ENCODE results near the gene HES3.

Gene HES3

GRCh38 chr1:6263716-6264115, 19.7 kb downstream of the HES3 start:
- no peak for DNase-seq (ENCODE audit: low read depth)

DNA sequence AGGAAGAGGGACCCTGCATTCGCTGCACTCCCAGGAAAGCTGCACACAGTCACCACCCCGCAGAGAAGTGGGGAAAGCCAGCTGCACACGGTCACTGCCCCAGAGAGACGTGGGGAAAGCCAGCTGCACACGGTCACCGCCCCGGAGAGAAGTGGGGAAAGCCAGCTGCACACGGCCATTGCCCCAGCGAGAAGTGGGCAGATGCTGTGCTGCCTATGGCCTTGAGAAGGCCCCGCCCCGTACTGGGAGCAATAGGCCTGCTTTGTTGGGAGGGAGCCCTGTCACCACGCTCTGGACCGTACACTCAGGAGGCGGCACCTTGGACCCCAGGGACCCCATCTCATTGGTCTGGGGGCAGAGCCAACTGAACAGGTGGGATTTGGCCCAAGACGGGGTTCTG, 21.2 kb downstream of the HES3 start:
- DNase-seq (ENCODE audit: low read depth) = no peak

DNA sequence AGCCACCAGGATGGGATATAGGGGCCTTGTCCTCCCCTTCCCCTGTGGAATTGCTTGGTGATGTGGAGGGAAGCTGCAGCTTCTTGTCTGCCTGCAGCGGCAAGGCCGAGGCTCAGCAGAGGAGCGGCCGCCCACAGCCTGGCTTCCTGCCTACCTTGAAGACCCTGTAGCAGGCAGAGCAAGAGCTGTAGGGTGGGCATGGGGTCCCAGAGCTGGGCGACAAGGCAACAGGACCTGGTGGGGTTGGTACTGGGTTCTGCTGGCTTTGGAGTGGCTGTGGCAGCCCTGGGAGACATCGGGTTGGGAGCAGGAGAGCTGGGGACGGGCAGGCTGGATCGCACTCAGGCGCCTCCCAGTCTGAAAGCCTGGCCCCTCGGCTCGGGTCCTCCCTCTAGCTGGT, 22.7 kb downstream of the HES3 start:
- no peak for DNase-seq (ENCODE audit: low read depth)

DNA sequence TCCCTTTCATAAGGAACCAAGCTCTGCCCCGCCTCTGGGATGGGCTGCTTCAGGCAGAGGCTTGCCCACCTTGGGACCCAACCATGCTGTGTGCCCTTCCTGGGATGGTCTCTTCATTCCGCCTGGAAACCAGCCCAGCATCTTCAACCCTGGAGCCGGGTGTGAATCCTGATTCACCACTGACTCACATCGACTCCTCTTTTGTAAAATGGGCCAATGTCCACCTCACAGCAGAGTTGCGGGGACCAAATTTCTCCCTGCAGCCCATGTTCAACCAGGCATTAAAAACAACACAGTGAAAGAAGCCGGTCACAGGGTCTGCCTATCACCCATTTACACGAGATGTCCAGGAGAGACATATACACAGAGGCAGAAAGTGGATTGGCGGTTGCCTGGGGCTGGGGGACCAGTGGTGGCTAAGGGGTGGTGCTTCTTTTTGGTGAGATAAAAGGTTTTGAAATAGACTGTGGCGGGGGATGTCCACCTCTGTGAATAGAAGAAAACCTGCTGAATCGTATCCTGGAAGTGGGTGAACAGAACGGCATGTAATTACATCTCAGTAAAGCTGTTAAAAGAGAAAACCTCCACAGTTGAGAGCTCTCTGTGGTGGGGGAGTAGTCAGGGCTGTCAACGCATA, 23.8 kb downstream of the HES3 start:
- no peak for DNase-seq (ENCODE audit: low read depth)

DNA sequence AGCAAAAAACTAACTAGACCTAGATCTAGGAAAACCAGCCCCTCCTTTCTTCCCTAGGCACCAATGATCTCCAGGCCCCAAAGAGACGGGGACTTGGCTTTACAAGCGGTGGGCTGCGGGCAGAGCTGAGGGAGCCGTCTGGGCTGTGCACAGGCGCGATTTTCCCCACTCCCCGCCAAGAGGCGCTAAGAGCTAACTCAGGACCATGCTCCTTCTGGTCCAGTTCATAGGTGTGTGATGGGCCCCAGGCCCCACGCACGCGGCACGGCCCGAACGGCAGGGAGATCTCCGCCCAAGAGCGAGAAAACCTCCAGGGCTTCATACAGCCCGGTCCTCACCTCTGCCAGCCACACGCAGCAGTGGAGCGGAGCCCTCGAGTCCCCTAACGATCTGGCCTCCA, 24.4 kb downstream of the HES3 start:
- no peak for DNase-seq (ENCODE audit: low read depth)

DNA sequence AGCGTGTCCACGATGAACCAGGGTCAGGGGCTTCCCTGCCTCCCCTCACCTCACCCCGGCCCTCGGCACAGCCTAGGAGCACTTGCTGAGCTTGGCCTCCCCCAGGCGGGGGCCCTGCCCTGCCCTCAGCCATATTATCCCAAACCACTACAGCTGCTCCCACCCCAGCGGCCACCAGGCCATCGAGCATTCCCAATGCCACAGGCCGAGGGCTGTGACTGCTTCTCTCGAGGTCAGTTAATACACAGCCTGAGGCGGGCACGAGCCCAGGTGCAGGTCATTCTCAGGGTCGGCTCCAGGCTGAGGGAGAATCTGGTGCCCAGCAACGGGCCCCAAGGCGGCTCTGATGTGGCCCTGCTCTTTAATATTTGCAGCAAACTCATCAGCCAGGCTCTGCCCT, 25.3 kb downstream of the HES3 start:
- no peak for DNase-seq (ENCODE audit: low read depth)

- DNase-seq (ENCODE audit: low read depth) = no peak
These were observed 25.9 kb downstream of the HES3 start for GRCh38 chr1:6269720-6270400.

DNA sequence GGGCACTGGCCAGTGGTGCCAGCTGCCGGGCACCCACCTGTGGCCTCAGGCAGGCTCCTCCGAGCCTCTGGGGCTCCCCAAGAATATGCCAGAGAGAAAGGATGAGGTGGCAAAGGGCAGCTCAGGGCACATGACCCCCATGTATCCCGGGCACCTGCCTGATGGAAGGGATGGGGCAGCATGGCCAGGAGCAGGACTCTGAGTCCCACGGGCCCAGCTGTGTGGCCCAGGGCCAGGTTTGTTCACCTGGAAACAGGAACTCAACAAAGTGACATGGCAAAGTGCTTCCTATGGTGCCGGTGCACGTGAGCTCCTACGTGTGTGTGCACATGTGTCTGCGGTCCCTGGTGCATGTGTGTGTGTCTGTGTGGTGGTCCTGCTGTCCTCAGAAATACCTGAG, 26.4 kb downstream of the HES3 start:
- no peak for DNase-seq (ENCODE audit: low read depth)

GRCh38 chr1:6271006-6271405, 27.0 kb downstream of the HES3 start:
- DNase-seq (ENCODE audit: low read depth) = no peak

DNA sequence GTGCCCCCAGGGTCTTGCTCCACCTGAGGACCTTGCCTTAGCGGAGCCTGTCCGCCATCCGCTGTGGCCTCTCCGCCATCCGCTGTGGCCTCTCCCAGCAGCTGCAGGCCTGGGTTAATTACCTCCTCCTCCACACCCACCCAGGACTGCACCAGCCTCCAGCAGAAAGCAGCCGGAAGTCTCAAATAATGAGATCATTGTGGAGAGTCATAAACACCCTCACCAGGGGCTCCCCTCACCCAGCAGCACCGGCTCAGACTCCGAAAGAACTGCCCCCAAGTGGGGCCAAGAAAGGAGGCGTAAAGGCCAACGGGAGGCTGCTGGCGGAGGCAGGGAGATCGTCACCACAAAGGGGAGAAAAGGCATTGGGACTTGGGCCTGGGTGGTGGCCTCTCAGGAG, 27.6 kb downstream of the HES3 start:
- no peak for DNase-seq (ENCODE audit: low read depth)

DNA sequence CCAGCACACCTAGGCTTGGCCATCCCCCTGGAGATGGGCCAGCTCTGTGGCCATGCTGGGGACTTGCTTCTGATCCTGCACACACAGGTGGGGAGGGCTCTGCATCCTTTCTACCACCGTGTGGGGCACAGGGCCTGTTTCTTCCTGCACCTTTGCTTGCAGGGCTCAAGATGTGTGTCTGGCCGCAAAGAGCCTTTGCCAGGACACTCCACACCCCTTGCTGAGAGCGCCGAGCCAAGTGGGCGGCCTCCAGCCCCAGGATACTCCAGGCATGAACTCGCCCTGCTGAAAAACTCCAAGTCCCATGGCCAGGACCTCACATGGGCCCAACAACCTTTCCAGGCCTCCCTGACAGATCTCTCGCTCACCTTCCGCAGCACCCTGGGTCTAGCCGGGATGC, 28.5 kb downstream of the HES3 start:
- DNase-seq (ENCODE audit: low read depth) = no peak

DNA sequence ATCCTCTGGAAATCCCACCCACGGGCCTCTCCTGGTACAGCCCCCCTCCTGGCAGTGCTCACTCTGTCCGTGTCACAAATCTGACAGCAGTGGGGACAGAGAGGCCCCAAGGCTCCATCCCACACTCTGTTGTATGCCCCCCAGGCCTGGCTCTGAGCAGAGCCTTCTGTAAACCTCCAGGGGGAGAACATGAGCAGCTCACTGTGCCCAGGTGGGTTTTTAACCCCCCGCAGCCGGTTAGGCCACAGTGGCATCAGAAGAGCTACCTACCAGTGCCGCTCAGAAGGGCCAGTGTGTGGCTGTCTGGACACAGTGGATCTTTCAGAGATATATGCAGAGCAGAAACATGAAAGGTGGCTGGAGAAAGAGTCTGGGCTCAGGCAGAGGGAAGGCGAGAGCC, 28.9 kb downstream of the HES3 start:
- no peak for DNase-seq (ENCODE audit: low read depth)

DNA sequence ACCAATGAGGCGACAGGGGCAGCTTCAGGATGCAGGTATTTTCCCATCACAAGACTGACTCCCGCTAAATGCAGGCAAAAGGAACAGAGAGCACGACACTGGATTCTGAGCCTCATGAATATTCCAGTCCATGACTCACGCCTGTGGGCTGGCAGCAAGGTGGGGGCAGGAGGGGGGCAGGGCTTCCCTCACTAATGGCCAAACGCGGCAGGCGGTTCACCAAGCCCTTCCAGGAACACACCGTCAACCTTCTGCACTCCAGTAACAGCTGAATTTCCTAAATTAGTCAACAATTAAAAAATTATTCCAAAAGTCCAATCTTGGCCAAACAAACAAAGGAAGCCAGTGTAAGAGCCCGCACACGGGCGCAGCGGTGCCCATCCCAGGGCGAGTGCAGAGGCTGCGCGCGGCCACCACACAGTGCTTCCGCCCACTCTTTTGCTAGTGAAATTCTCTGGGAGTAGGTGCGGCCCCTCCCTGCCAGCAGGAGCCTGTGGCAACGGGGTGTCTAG, 29.5 kb downstream of the HES3 start:
- DNase-seq (ENCODE audit: low read depth) = no peak

DNA sequence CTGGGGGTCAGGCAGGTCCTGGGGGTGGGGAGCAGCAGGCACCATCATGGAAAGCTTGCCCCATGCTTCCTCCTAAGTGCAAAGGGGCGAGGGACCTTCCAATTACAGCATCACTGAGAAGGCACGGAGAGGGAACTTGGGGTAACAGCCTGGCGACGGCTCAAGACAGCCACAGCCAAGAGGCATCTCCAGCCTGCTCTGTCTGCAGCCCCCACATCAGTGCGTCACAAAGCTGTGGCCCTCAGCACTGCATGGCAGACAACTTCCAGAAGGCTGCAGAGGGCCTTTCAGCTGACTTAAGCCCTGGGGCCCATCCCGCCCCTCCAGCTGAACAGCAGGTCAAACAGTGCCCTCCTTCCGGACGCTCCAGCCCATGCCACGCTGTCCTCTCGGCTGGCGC, 30.1 kb downstream of the HES3 start:
- no peak for DNase-seq (ENCODE audit: low read depth)

DNA sequence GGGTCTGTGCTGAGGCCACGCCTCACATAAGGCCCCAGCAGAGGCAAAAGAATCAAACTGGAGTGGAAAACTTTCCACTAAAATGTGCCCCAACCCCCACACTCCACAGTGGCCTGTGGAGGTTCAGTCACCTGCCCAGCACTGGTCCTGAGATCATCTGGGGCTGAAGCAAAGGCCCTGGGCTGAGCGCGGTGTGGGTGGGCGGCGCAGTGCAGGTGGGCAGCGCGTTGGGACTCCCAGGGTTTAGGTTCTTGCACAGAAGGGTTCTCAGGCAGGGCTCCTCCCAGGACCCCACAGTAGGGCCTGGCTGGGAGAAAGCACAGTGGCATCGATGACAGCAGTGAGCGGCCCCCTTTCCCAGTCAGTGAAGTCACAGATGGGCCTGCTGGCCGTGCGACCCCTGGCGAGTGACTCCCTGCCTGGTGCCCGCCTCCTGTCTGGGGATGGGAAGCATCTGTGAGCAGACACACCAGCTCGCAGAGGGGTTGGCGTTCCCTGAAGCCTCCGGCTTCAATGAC, 30.7 kb downstream of the HES3 start:
- DNase-seq (ENCODE audit: low read depth) = no peak

DNA sequence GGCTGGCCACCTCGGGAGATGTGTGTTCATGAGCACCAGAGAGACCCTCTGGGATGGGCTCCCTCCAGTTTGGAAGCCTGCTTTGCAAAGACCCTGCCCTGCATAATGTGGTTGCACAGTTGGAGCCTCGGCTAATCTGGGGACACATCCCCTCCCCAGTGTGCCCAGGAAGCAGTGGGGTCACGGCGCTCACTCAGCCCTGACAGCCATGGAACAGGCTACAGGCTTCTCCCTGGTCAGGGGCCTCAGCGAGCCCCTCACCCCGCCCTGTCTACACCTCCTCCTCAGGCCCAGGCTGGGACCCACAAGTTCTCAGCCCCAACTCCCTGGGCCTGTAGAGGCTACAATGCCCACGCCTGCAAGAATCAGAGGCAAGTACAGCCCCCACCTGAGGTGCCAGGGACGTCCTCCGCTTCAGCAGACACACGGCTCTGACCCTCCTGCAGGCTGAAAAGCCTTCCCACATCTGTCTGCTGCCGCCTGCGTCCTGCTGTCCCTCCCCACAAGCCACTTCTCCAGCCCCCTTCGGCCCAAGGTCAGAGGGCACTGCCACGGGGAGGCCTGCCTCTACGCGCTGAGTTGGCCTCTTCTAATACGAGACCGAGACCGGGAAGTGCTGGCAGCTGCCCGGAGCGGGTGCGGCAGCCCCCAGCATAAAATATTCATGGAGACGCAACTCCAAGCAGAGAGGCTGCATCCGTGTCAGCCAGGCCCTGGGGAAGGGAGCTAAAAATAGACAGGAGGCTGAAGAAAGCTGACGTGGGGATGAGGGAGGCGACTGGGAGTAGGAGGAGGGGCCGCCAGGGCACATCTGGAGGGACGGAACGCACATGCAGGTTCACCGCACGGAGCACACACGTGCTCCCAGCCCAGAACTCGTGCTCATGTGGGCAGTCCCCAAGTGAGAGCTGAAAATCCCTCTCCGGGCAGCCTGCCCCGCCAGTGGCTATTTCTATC, 32.1 kb downstream of the HES3 start:
- no peak for DNase-seq (ENCODE audit: low read depth)

DNA sequence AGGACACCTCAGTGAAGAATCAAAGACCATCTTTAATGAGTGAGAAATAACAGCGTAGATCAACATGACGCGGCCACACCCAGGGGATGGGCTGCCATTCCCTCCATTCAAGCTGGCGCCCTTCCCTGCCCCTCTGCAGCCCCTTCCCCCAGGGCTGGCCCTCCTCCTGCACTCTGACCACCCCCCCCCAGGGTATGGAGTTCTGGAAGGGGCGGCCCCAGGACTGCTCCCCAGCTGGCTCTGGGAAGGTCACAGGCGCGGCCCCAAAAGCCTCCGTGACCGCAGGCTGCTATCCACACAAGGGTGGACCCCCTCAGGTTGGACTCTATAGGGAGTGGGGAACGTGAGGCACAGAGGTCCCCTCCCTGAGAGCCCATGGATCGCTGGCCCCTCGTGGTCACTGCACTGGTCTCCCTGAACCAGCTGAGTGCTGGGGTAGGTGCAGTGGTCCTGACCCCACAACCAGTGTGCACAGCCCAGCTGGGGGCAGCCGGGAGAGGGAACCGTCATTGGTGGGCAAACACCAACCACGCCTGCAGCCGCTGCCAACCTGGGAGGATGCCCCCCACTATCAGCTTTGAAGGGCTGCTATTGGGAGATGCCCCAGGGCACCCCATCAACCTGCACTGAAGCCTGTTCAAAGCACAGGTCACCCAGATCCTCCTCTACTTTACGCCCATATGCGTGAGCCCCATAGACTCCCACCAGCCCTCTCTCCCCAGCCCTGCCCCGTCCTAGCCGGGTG, 33.0 kb downstream of the HES3 start:
- no peak for DNase-seq (ENCODE audit: low read depth)

DNA sequence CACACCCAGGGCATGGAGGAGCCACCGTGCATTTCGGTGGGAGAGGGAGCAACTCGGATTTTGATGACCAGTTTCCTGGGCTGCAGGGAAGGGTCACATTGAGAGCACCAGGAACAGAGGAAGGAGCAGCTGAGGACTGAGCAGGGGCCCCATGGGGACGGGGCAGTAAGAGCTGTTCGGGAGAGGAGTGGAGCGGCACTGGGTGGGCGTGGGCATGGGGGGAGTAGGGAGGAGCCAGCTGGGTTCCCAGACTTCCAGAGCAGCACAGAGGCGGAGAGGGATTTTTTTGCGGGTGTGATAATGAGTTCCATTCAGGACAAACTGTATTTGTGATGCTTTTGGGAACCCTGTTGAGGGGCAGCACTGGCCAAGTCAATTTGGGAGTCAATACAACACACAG, 34.3 kb downstream of the HES3 start:
- DNase-seq (ENCODE audit: low read depth) = no peak

GRCh38 chr1:6279066-6279465, 35.1 kb downstream of the HES3 start:
- DNase-seq (ENCODE audit: low read depth) = no peak

DNA sequence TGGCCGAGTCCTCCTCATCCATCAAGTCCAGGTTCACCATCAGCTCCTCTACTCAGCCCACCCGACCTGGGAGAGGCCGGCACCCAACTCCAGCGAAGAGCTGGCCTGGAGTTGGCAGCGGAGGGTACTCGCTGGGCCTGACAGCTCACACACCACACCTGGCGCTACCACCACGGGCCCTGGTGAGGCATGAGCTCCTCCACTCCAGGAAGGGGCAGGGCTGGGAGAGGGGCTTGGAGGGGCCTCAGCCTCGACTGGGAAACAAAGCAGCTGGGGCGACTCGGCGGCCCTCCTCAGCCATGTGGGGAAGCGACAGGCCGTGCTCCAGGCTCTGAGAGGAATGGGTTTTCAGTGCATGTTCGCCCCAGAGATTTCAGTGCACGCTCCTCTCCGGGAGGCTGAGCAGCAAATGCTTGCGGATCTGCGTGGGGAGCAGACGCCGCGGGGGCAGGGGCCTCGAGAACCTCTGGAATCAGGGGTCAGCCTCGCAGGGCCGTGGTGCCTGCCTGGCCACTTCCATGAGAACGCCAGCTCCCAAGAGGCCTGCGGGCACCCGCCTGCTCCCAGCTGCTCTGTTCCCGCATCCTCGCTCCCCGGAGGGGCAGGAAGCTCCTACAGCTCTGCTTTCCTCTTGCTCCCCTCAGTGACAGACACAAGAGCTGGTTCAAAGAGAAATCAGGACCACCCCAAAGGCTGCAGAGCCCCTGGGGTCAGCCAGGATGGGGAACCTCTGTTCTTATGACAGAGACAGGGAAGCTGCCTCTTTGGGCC, 35.8 kb downstream of the HES3 start:
- no peak for DNase-seq (ENCODE audit: low read depth)
